ENCODE measurements around the gene TBX1. TPM values are rescaled to one million over a fixed set of nuclear protein-coding genes. Genes with fewer than 3 reads are reported as not detected.

TBX1 gene
- total and polyA plus RNA-seq, 2 of the 13 experiments (the other 11 are each of a cell fraction or from before 2014, with no cell fraction given), result not detected

GRCh38 chr22:19759427-19760057 lies 1.0 kb upstream of the TBX1 start (continued):
- peak; percentile 10; the same call in 1 of the 2 replicates for TF ChIP-seq ZNF768 (CRISPR knock-in tag; IDR thresholded peaks at IDR 0.05)

- H3K4me2 ChIP-seq (ENCODE audit: low read depth, low read length), result peak overlapping the region; percentile 69
- DNase-seq (ENCODE audit: low spot score) (no peak), ATAC-seq (no peak), FAIRE-seq (no peak)
- H3K27me3 ChIP-seq (ENCODE audit: control insufficient read depth in 1 of 2, insufficient read depth in 2 of 2, low read length in 2 of 2), result peaks cover 14 to 86% of the 10 kb centered on the region in 2 experiments
- ChIA-PET CTCF (ENCODE audit: low intra/inter-chr PET ratio, low total read pairs) (no interaction called here), POLR2A (interaction anchor here (1.6 kb wide), 1 partner anchor 15 kb away, joined by 3 read pairs; no protein-coding TSS in a partner anchor)
- intact Hi-C loops (cut with micrococcal nuclease; ENCODE audit: unreplicated experiment), result no loop called here
- no peaks in the 10 kb centered on the region for H3K79me2 ChIP-seq (ENCODE audit: insufficient read depth, low read length)
- no peak overlapping the region for H3K9ac ChIP-seq (ENCODE audit: insufficient read depth, low read depth, low read length)
- H4K20me1 ChIP-seq (ENCODE audit: insufficient read depth, low read length), result no peaks in the 10 kb centered on the region
- peaks cover 29% of the 10 kb centered on the region for H3K4me1 ChIP-seq (ENCODE audit: insufficient read depth, low read length)
- 91% methylated on average over 12 of the region's 117 CpGs for WGBS (ENCODE audit: low lambda C conversion rate)
- peak overlapping the region in 1 of 3 experiments; percentile 59; a peak in 2 of 6 replicates for H3K4me3 ChIP-seq (replicated peaks in 1 of 3; ENCODE audit: insufficient read depth in 1 of 3, low read depth in 2 of 3, low read length in 3 of 3)
- no peaks in the 10 kb centered on the region for H3K9me3 ChIP-seq (ENCODE audit: low read length)
- H3K36me3 ChIP-seq (replicated peaks in 1 of 2; ENCODE audit: control insufficient read depth in 1 of 2, insufficient read depth in 2 of 2, low read length in 2 of 2), result no peaks in the 10 kb centered on the region
- H3K27ac ChIP-seq (ENCODE audit: extremely low read length, insufficient read depth, low read length), result no peak overlapping the region
- in situ Hi-C loops (cut with HindIII; ENCODE audit: extremely low pct_ligation_motif_present, low pct_unique_long_range_greater_than_20kb), result no loop called here
- no TSS peak for BruUV-seq (replicated peaks)
- no peak overlapping the region for H2AFZ ChIP-seq (ENCODE audit: low read length)
- TF ChIP-seq FOXK1 (CRISPR knock-in tag; IDR thresholded peaks at IDR 0.05; ENCODE audit: borderline replicate concordance, low read depth), result no peak
- no peak for TF ChIP-seq MIER3 (CRISPR knock-in tag; IDR thresholded peaks at IDR 0.05; ENCODE audit: borderline replicate concordance)
- no peak for TF ChIP-seq TBX2 (CRISPR knock-in tag; IDR thresholded peaks at IDR 0.05; ENCODE audit: borderline replicate concordance)
- TF ChIP-seq ZNF678 (CRISPR knock-in tag; IDR thresholded peaks at IDR 0.05), result no peak
- no peak for TF ChIP-seq SIX1 (CRISPR knock-in tag; IDR thresholded peaks at IDR 0.05; ENCODE audit: borderline replicate concordance)
- no peak for TF ChIP-seq SIX4 (CRISPR knock-in tag; IDR thresholded peaks at IDR 0.05)
- TF ChIP-seq MED1 (CRISPR knock-in tag; IDR thresholded peaks at IDR 0.05), result no peak
- TF ChIP-seq REST (IDR thresholded peaks at IDR 0.05; ENCODE audit: borderline replicate concordance in 1 of 2, low read depth in 1 of 2, low read length in 2 of 2), result no peak
- no peak for TF ChIP-seq ZBTB26 (CRISPR knock-in tag; IDR thresholded peaks at IDR 0.05; ENCODE audit: borderline replicate concordance)
- TF ChIP-seq DNMT3B (CRISPR knock-in tag; conservative IDR thresholded peaks at IDR 0.05), result no peak
- TF ChIP-seq SMARCE1 (IDR thresholded peaks at IDR 0.05; ENCODE audit: borderline replicate concordance), result no peak
- no peak for TF ChIP-seq ATRX (CRISPR knock-in tag; IDR thresholded peaks at IDR 0.05; ENCODE audit: borderline replicate concordance)
- TF ChIP-seq ZNF891 (CRISPR knock-in tag; IDR thresholded peaks at IDR 0.05), result no peak
- no peak for TF ChIP-seq CSRNP1 (CRISPR knock-in tag; IDR thresholded peaks at IDR 0.05)
Observed at GRCh38 chr22:19760951-19761724, 560 bp downstream of the TBX1 start.
